Measurements from ENCODE around the gene FBF1.
"Not testable (repeated sequence)": the region's sequence is repeated elsewhere in the genome, so short reads cannot be mapped to it uniquely, and the experiment has no call there.

The FBF1 gene, protein sequence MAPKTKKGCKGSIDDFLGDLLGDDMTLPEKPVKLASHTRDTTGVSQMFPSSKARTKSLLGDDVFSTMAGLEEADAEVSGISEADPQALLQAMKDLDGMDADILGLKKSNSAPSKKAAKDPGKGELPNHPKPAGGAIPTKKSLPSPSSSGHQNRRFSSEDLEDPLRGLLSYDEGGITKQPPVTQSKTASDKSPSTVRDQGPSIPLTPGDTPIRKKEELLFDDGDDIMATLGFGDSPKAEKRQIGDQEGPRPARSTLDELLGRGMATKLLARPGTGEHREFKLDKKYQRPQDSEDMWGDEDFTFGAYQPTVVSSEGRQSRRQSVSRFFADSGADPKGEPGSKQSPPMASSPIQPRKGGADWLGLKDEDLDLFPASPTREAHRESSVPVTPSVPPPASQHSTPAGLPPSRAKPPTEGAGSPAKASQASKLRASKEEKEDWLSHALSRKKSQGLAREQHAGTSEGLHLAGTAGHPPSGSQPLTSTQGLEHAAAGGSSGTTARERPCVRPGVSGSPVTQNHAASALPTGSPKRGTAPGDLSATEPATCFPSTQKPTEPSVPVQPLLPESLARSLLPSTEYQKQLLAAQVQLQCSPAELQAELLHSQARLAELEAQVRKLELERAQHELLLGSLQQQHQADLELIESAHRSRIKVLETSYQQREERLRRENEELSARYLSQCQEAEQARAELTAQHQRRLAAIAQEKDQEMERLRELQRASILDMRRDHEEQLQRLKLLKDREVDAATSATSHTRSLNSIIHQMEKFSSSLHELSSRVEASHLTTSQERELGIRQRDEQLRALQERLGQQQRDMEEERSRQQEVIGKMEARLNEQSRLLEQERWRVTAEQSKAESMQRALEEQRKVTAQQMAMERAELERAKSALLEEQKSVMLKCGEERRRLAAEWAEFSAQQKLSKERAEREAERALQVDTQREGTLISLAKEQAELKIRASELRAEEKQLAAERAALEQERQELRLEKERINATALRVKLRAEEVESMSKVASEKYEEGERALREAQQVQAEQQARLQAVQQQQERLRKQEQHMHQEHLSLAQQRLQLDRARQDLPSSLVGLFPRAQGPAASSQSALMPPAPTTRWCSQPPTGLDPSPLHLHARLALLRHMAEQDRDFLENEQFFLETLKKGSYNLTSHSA

DNA sequence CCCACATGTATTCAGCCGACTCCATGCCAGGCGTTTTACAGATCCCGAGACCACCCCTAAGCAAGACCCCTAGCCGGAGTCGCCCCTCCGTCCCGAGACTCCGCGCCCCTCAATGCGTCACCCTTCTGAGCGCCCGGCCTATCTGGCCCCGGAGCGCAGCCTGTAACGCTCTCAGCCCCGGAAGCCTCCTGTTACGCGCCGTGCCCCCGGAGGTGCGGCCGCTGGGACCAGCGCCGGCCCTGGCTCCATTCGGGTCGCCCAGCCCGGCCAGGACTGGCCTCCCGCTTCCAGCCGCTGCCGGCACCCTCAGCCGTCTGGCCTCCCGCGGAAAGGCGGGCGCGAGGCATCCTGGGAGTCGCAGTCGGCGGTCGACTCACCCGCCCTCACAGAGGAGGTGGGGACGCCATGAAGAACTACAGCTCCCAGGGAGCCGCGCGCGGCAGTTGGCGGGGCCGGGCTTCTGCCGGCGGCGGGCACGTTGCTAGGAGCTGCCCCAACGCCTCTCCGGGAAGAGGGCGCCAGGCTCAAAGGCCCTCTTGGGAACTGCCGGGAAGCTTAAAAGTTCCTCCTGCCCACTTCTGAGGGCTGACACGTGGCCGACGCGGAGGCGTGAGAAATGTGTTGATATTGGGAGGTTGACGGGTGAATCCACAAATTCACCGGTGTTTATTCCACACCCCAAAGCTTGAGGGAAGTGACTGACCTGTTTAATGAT is at the start of gene FBF1:
Gene FBF1 (minus strand): TSS at position 316 of the 715 bp plus-strand sequence. CDS start 2,893 bp downstream, outside the sequence.
- peak; percentile 93 for DNase-seq
- peak; percentile 100 for ATAC-seq

DNA sequence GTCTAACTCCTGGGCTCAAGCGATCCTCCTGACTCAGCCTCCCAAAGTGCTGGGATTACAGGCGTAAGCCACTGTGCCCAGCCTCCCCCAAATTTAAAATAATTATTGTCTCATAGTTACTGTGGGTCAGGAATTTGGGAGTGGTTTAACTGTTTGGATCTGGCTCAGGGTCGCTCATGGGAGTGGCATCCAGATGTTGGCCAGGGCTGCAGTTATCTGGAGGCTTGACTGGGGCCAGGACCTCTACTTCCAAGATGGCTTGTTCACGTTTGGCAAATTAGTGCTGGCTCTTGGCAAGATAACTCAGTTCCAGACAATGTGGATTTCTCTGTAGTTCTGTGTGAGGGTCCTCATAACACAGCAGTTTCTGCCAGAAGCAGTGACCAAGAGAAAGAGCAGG is 46.2 kb upstream of the FBF1 start:
- DNase-seq = no peak
- ATAC-seq = no peak

DNA sequence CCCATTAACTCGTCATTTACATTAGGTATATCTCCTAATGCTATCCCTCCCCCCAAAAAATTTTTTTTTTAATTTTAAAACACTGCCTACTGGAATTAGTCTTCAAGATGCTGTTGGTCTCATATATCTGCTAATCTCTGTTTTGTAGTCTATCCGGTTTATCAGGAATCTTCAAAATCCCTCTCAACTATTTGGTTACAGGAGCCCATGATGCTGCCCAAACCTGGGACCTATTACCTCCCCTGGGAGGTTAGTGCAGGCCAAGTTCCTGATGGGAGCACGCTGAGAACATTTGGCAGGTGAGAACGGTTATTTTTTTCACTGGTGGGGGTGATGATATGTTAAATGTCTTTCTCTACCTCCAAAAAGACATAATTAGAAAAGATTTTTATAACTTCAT is 45.1 kb upstream of the FBF1 start:
- ATAC-seq (no peak), DNase-seq (no peak)

DNA sequence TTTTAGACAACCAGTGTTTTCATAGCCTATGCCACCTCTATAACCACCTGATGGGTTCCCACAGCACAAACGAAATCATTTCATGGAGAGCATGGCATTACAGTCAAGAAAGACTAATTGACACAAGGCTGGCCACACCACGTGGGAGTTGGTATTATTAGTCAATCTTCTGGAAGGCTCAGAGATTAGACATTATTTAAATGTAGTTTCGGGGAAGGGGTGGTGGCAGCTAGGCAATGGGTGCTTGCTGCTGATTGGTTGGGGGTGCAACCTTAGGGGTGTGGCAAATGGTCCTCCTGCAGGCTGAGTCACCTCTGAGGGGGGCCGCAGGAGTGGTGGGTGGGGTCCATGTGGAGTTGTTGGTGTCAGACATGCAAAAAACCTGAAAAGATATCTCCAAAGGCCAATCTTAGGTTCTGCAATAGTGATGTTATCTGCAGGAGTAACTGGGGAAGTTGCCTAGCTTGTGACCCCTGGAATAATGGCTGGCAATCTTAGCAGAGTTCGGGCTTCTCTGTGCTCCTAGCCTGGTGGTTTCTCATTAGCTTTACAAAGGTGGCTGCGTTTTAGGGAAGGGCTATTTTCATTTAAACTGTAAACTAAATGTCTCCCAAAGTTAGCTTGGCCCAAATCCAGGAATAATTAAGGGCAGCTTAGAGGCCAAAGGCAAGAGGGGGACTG is 42.8 kb upstream of the FBF1 start:
- ATAC-seq (no peak), DNase-seq (no peak)

DNA sequence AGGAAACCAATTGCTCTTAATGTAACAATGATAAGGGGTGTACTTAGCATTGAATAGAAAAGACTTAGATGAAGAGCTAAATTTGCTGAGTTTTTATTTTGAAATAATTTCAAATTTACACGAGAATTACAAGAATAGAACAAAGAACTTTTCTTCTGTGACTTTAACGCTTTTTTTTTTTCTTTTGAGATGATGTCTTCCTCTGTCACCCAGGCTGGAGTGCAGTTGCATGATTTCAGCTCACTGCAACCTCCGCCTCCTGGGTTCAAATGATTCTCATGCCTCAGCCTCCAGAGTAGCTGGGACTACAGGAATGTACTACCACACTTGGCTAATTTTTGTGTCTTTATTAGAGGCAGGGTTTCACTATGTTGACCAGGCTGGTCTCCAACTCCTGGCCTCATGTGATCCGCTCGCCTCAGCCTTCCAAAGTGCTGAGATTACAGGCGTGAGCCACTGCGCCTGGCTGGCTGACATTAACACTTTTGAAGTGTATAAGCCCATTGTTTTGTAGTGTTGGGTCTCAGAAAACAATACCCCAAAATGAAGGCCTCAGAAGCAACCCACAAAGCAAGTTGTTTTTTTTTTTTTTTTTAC is 40.3 kb upstream of the FBF1 start:
- ATAC-seq (no peak), DNase-seq (no peak)

DNA sequence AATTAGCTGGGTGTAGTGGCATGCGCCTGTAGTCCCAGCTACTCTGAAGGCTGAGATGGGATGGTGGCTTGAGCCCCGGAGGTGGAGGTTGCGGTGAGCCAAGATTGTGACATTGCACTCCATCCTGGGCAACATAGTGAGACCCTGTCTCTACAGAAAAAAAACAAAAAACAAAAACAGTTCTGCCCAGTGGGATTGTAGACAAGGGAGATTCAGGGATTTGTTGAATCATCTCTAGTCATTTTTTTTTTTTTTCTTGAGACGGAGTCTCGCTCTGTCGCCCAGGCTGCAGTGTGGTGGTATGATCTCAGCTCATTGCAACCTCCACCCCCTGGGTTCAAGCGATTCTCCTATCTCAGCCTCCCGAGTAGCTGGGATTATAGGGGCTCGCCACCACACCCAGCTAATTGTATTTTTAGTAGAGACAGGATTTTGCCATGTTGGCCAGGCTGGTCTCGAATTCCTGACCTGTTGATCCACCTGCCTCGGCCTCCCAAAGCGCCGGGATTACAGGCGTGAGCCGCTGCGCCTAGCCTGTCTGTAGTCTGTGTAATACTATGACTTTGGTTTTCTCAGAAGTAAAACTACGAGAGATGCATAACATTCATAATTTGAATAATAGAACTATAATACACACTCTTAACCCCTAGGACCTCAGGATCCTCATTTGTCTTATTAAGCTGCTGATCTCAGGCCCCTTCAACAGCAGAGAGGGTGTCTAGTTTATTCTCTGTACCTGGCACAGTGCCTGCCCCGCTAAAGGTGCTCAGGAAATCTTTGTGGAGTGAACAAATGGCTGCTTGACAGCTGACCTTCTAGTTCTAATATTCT is 39.6 kb upstream of the FBF1 start:
- DNase-seq (no peak), ATAC-seq (no peak)

DNA sequence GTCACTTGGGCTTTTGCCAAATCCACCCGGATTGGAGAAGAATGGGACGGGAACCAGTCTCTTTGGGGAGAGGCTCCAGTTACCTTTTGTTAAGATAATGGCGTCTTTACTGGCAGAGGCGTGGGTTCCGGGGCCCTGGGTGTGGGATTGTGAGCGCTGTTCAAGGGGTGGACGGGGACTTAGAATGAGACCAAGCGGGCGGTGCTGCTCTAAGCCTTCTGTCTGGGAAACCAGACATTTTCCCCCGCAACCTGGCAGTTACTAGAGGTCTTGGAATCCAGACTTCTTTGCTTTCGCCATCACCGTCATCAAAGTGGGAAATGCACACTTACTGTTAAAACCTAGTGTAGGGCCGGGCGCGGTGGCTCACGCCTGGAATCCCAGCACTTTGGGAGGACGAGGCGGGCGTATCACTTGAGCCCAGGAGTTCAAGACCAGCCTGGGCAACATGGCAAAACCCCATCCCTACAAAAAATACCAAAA is 38.9 kb upstream of the FBF1 start:
- DNase-seq (no peak), ATAC-seq (peak; percentile 22)

DNA sequence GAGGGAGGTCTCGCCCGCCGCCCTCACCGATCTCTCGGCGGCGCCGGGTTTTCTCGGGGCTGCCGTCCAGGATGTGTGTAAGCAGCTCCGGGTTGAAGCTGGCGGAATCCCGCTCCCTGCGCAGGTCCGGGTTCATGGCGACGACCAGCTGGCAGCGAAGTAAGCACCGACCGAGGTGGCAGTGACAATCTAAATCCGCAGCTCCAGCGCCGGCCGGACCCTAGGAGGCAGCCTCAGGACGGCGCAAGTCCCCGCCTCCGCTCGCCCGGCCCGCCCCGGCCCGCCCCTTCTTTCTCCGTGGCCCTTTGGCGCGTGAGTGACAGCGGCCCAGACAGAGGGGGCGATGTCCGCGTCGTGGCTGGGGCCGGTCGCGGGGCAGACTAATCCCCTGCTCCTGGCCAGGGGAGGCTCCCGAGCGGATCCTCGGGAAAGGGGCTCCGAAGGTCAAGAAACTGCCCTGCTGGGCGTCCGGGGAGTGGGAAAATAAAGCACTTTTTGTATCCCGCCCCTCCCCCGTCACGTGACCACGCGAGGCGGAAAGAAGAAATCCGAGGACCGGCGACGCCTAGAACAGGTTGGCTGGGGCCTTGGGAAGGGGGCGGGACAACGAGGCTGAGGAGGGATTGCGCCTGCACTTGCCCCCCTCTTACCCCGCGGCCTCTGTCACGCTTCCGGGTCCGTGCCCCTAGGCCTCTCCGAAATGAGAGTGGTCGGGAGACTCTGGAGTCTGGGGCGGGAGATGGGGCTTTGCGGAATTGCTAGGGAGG is 38.3 kb upstream of the FBF1 start, which contains the start of the genes ACOX1 and TEN1:
Gene ACOX1 (minus strand): TSS at position 229 of the 767 bp plus-strand sequence. CDS start 93 bp downstream, at position 136.
Gene TEN1 (plus strand): TSS at position 303 of the 767 bp plus-strand sequence. CDS start 6,953 bp downstream, outside the sequence.
- peak; percentile 99 for ATAC-seq
- peak; percentile 97 for DNase-seq

DNA sequence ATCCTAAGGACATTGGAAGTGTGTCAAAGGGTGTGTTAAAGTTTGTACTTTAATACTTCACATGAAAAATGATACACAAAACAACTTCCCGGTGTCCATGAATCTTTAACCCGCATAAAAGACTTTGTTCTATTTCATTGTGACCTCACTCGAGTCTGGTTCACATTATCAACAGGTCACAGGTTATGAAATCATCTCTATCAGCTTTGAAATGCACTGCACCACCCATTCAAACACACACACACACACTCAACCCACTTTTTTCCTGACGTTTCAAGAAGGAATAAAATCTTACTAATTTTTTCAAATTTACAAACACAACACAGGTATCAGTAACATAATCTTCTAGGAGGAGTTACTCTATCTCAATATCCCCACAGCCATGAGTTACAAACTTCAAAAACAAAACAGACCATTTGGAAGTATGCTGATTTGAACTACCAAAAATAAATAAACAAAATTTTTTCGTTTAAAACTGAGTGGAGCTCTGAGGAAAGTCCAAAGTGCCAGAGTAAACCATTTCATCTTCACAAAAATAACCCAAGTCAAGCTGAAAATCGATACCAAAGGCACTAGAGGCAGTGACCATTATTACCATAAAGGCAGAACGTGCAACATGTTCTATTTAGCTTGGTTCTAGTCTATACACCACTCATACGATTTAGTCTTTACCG is 35.5 kb upstream of the FBF1 start:
- ATAC-seq = no peak

DNA sequence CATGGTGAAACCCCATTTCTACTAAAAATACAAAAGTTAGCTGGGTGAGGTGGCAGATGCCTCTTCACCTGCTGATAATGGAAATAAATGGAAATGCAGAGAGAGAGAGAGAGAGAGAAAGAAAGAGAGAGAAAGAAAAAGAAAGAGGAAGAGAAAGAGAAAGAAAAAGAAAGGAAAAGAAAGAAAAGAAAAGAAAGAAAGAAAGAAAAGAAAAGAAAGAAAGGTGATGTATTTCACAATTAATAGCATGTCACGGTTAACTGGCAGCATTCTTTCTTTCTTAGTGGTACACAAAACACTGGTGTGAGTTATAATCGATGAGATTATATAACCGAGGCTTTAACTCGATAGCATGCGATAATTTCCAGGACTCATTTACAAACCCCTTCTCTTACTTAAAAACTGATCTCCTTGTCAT is 34.9 kb upstream of the FBF1 start:
- no peak for ATAC-seq
- no peak for DNase-seq

More for the DNA sequence above, 35.5 kb upstream of the FBF1 start:
- no peak for DNase-seq

DNA sequence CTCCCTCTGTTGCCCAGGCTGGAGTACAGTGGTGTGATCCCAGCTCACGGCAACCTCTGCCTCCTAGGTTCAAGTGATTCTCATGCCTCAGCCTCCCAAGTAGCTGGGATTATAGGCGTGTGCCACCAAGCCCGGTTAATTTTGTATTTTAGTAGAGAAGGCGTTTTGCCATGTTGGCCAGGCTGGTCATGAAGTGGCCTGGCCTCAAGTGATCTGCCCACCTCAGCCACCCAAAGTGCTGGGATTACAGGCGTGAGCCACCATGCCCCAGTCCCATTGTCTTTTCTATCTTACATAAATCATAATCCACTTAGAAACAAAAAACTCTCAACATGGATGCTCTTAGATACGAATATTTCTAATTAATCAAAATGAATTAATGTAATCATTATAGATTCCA is 34.3 kb upstream of the FBF1 start:
- ATAC-seq, DNase-seq: not testable (repeated sequence)

DNA sequence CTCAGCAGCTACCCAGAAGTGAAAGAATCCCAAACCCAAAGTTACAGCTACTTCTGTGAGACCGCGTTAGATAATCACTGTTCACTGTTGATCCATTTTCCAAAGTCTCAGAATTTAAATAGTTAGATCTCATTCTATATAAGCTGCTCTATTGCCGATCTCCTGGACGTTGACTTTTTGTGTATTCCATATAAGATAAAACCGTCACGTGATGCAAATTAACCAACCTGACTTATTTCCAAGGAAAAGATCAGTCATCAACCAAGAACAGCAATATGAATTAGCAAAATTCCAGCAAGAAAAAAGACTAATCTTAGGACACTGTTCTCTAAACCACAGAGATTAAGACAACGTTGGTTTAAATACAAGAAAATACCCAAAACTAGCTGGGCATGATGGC is 29.8 kb upstream of the FBF1 start:
- no peak for ATAC-seq
- DNase-seq = no peak

DNA sequence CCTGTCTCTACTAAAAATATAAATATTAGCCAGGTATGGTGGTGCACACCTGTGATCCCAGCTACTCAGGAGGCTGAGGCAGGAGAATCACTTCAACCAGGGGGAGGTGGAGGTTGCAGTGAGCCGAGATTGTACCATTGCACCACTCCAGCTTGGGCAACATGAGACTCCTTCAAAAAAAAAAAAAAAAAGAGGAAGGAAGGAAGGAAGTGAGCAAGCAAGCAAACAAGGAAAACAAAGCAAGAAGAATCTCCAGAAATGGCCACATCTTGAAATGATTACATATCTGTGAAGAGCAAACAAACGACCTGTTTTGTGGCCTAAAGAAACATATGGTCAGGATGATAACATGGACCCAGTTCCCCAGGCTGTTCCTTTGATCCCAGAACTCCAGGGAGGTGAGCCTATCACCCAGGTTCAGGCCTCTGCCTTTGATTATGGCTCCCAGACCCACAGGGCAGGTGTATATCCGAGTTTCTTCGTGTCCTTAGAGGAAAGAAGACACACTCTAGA is 29.2 kb upstream of the FBF1 start:
- ATAC-seq = no peak
- DNase-seq = no peak

DNA sequence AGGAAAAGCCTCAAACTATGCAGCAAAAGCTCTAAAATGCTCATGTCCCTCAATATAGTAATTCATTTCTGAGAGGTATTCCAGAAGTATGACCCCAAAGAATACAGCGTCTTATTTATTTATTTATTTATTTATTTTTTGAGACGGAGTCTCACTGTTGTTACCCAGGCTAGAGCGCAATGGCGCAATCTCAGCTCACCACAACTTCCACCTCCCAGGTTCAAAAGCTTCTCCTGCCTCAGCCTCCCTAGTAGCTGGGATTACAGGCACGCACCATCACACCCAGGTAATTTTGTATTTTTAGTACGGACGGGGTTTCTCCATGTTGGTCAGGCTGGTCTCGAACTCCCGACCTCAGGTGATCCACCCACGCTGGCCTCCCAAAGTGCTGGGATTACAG is 28.2 kb upstream of the FBF1 start:
- not testable (repeated sequence) for DNase-seq, ATAC-seq

DNA sequence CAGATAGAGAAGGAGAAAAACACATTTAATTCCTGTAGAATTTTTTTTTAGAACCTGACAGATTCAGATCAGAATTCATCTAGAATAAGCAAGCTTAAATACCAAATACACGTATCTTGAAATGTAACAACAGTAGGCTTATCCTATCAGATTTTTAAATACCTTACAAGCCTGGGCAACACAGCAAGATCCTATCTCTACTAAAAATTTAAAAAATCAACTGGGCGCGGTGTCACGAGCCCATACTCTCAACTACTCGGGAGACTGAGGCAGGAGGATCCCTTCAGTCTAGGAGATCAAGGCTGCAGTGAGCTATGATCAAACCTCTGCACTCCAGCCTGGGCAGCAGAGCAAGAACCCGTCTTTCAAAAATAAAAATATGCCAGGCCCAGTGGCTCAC is 24.6 kb upstream of the FBF1 start:
- DNase-seq (no peak), ATAC-seq (no peak)

DNA sequence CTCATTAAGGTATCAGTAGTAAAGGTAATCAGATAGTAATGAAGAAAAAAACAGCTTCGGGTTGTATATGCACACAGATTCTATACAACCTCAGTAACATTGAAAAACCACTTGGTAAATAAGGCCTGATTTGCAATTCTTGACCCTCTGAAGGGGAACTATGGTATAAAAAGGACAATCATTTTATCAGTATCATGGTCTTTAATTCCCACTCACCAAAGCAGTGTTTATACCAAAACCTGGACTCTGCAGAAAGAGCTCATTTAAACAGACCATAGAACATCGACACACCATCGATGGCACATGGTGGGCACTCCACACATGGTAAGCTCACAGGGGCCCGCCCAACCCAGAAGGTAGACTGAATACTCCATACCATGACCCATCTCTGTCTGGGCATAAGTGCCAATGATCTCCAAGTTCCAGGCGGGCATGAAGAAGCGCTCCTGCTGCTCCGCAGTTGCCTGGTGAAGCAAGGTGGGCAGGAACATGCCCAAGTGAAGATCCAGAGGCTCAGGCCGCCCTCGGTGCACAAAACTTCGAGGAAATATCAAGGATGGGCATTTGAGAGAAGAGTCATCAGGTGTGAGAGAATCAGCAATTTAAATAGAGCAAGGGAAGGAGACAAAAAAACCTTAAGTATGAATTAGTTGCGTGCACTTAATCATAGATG is 19.1 kb upstream of the FBF1 start:
- ATAC-seq = no peak
- DNase-seq = no peak

Measured in stimulated activated naive CD8-positive, alpha-beta T cell treated with anti-CD3 and anti-CD28 coated beads, Interleukin-15, Interleukin-2, amounts not matched to agents 100 U/mL and 50 U/mL, for 24 hours (primary cell).